HG02973 (cell line): ENCODE results near the gene IER5.
A peak's percentile ranks its signal among the peaks of the same experiment; 100 is the strongest.
"Not testable (repeated sequence)": the region's sequence is repeated elsewhere in the genome, so short reads cannot be mapped to it uniquely, and the experiment has no call there.

ENCODE experiments used
- ATAC-seq: cut with Tn5 transposase; IDR thresholded peaks from one replicate; pipeline ENCODE4 v1.9.1; 2021; ENCODE audit warnings: moderate library complexity; ENCODE audit not compliant: unreplicated experiment

Gene IER5

GRCh38 chr1:181088079-181089016 is at the start of gene IER5:
Gene IER5 (plus strand): TSS chr1:181088700. CDS start chr1:181088903, 203 bp downstream.
- peak; percentile 59 for ATAC-seq

DNA sequence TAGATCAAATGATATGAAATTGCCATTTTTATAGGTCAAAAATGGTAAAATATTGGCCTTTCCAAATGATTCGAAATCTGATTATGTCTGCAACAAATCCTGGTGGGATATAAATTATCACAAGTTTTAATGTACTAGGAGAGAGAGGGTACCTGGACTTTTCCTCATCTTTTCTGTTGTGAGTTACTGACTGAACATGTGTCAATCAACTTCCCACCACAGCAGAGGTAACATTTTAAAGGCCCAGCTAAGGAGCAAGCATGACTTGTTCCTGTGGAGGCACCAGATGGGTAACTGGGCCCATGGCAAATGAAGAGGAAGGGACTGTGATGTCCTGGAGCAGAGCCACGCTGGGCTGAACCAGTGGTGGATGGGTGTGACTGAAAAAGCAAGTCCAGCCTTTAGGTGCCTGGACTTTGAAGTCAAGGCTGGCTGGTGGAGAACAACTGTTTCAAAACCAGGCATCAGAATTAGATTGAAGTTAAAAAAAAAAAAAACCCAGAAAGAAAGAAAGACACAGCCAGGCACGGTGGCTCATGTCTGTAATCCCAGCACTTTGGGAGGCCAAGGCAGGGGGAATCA is 48.1 kb upstream of the IER5 start:
- ATAC-seq = no peak

GRCh38 chr1:181043025-181043888 is 45.2 kb upstream of the IER5 start:
- peak; percentile 36 for ATAC-seq

GRCh38 chr1:181044449-181044966 is 44.0 kb upstream of the IER5 start:
- ATAC-seq = peak; percentile 68

- ATAC-seq = not testable (repeated sequence)
Measured at GRCh38 chr1:181045946-181046345, 42.6 kb upstream of the IER5 start.

DNA sequence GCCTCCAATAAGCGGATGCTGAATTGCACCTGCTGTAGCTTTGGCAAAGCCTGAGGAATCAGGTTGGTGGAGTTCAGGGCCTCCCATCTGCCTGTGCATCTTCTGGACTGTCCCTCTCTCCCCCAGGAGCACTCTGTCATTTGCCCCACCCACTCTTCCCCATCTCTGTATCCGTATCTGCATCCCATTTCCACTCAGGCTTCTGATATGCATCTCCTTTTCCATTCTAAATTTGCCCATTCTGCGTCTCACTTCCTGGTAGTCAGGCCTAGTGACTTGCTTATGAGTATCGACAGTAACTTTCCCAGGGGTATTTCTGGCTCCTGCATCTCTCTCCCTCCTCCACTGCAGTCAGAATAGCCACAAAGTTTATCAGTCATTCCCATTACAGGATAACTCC is 39.1 kb upstream of the IER5 start:
- ATAC-seq = no peak

GRCh38 chr1:181050922-181051321 is 37.6 kb upstream of the IER5 start:
- ATAC-seq = no peak

DNA sequence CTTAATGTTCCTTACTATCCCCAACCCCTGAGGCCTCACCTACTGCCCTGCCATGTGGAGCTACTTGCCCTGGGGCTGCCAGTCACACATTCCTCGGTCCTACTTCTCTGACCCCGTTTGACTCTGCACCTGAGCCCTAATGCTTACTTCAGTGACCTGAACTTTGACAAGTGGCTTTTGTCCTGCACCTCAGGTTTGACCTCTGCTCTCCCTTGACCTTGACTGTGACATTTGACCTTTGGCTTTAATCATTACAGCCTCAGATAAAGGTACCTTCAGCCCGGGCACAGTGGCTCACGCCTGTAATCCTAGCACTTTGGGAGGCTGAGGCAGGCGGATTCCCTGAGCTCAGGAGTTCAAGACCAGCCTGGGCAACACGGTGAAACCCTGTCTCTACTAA is 31.9 kb upstream of the IER5 start:
- ATAC-seq = no peak

DNA sequence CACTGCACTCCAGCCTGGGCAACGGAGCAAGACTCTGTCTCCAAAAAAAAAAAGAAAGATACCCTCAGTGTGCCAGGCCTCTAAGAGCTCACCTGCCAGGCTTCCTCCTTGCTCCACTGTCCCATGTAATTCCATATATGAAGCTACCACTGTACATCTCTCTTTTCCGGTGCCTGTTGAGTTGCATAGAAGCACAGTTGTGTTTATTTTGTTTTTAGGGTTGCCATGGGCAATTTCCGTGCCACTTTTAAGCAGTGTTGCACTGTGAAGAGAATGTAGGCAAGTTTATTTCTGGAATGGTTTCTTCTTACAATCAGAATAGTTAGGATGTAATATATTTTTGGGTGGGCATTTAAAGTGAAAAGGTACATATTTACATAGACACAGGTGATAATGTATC is 31.4 kb upstream of the IER5 start:
- ATAC-seq = no peak

GRCh38 chr1:181059435-181059834 is 29.1 kb upstream of the IER5 start:
- ATAC-seq = no peak

- no peak for ATAC-seq
Measured at GRCh38 chr1:181060066-181060465, 28.4 kb upstream of the IER5 start.

GRCh38 chr1:181060947-181061346 is 27.6 kb upstream of the IER5 start:
- ATAC-seq = not testable (repeated sequence)

- no peak for ATAC-seq
Measured at GRCh38 chr1:181061487-181061886, 27.0 kb upstream of the IER5 start.

- peak; percentile 82 for ATAC-seq
Measured at GRCh38 chr1:181061891-181062835, 26.3 kb upstream of the IER5 start.

DNA sequence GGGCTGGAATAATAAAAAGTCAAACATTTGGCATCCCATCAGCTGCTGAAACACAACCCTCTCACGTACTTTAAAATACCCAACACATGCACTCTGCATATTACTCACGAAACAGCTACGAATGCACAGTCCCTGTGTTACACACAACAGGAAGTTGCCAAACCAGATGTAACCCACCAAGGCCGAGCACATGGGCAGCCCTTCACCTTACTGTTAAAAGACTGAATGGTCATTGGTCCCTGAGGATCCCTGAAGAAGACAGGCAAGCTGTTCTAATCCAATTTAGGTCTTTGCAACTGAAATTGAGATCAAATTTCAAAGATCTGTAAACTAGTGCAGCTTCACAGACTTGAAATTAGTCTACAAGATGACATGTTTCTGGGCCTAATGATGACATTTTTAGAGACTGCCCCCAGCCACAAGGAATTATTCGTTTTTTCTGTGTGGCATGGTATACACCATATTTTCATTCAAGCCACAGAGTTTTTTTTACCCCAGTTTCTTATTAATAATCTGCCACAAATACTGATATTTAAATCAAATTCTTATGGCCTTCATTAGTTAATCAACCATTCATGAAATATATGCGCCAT is 25.6 kb upstream of the IER5 start:
- ATAC-seq = peak; percentile 69

DNA sequence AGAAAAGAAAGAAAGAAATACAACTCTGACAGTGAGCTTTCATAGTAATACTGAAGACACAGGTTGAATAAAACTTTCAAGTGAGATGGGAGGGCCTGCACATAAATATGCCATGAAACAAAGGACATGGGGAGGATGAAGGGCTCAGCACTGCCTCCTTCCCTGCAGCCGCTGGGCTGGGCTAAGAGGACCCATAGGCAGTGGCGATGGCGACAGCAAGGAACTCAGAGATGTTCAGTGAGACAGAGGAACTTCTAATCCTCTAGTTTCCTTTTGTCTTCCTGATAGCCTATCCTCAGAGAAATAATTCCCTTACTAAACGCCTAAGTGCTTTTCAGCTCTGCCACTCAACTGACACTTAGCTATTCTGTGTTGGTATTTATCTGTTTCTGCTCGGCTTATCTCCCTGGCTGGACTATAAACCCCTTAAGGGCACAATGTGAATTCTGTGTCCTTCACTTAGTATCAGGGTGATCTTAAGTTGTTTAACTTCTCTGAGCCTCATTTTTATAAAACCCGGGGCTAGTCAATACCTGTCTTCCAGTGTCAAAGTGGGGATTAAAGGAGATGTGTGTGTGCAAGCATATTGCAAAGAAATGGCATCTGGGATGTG is 24.4 kb upstream of the IER5 start:
- no peak for ATAC-seq

GRCh38 chr1:181064702-181065101 is 23.8 kb upstream of the IER5 start:
- no peak for ATAC-seq

GRCh38 chr1:181073638-181074037 is 14.9 kb upstream of the IER5 start:
- no peak for ATAC-seq

- no peak for ATAC-seq
Measured at GRCh38 chr1:181075766-181076350, 12.6 kb upstream of the IER5 start.
